GM19023 (cell line): ENCODE measurements around the gene PIP5K1B.

ENCODE experiments used
- ATAC-seq: cut with Tn5 transposase; IDR thresholded peaks from one replicate; pipeline ENCODE4 v1.9.1; 2021; ENCODE audit warnings: mild to moderate bottlenecking, moderate library complexity; ENCODE audit not compliant: unreplicated experiment

Gene PIP5K1B

GRCh38 chr9:68947842-68948569, 243.0 kb downstream of the PIP5K1B start:
- ATAC-seq, result no peak

- ATAC-seq, result peak; percentile 43
Observed at GRCh38 chr9:68949271-68950000, 244.4 kb downstream of the PIP5K1B start.

- ATAC-seq, result no peak
Observed at GRCh38 chr9:68950188-68950587, 245.1 kb downstream of the PIP5K1B start.

- ATAC-seq, result no peak
Observed at GRCh38 chr9:68950689-68951088, 245.6 kb downstream of the PIP5K1B start.

GRCh38 chr9:68951879-68952659, 247.0 kb downstream of the PIP5K1B start:
- ATAC-seq, result peak; percentile 51

DNA sequence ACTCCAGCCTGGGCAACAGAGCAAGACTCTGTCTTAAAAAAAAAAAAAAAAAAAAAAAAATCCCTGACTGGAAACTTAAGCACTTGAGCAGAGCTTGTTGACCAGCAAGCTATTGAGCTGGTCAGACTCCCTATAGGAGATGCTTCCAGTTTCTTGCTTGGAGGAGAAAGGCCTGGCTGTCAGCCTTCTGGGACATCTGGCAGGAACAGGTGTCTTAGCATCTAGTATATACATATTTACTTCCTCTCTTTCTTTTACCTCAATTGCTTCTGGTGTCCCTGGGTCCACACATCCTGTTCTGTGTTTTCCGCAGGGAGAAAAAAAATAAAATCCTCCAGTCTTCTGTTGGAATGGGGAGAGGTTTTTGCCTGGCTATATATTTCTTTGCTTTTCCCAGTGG, 248.7 kb downstream of the PIP5K1B start:
- ATAC-seq, result no peak

DNA sequence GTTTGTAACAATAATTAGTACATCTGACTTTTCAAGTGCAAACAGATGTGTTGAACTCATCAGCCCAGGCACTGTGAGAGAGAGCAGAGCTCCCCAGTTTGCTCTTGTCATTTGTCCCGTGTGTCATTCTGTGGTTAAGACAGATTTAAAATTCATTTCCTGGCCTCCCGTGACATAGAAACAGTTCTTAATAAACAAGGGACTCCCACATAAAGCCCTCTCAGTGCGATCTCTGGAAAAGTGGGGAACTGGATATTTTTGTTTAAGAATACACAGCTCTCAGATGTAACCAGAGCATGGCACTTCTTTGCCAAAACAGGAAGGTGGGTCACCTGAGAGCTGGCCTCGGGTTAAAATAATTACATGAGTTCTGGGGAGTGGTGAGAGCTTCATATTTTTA, 250.3 kb downstream of the PIP5K1B start:
- no peak for ATAC-seq

DNA sequence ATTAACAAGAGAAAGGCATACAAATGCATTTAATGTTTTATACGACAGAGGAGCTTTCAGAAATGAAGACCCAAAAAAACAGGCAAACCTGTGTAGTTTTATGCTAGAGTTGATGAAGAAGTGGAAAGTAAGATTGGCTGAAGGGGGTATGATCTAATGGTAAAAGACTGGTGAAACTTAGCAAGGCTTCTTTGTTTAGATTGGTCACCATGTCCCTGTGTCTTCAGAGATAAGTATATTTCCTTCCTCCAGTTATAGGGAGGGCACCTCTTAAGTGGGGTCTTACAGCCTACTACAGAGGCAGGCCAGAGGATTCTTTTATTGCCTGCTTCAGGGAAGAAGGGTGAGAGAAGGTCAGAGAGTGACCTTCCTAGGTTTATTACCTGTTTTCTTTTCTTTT, 252.4 kb downstream of the PIP5K1B start:
- no peak for ATAC-seq

DNA sequence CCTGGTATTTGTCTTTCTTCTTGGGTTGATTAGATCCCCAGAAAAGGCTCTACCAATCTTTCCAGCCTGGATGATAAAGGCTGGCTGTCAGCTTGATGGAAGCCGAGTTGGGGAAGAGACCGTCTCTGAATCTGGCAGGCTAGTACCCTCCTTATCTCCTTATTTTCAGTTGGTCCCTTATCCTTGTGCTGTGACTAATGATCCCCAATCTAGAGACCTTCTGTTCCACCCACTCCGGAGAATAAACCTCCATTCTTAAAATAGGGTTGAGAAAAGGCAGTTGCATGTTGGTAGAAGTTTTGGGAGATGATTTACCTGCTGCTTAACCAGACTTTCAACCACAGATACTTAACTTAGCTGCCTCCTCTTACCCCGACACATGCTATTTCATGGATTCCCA, 256.5 kb downstream of the PIP5K1B start:
- ATAC-seq, result no peak

DNA sequence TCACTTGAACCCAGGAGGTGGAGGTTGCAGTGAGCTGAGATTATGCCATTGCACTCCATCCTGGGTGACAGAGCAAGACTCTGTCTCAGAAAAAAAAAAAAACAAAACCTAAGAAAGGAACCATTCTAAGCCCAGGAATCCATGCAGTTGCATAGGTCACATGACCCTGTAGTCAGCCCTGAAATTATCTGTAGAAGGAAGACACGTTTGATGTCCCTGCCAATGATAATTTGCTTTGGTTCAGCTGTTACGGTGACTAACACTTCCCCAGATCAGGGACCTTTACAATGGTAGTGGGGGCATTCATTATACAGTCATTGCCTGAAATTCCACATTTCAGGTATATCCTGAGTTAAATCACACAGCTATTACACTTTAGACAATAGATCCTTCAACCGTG, 258.4 kb downstream of the PIP5K1B start:
- no peak for ATAC-seq

- ATAC-seq, result no peak
Observed at GRCh38 chr9:68964102-68964541, 259.1 kb downstream of the PIP5K1B start.

GRCh38 chr9:68964765-68965164, 259.7 kb downstream of the PIP5K1B start:
- no peak for ATAC-seq

- peak; percentile 65 for ATAC-seq
Observed at GRCh38 chr9:68966496-68966944, 261.5 kb downstream of the PIP5K1B start.

DNA sequence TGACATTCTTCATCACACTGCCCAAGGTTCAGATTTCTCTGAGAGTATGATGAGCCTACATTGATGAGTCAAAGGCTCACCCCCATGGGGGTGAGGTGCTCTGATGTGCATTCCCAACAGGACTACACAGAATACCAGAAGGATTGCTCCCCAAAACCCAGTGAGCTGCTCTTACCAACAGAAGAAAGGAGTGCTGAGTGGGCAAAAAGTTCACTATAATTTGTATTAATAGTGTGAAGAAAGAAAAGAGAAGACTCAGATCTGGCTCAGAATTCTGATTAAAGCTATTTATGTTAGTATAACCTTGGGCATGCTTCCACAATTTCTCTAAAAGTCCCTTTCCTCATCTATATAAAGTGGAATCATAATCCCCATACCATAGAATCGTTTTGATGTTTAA, 262.8 kb downstream of the PIP5K1B start:
- no peak for ATAC-seq

- ATAC-seq, result no peak
Observed at GRCh38 chr9:68969538-68969937, 264.5 kb downstream of the PIP5K1B start.

- no peak for ATAC-seq
Observed at GRCh38 chr9:68970151-68970550, 265.1 kb downstream of the PIP5K1B start.

DNA sequence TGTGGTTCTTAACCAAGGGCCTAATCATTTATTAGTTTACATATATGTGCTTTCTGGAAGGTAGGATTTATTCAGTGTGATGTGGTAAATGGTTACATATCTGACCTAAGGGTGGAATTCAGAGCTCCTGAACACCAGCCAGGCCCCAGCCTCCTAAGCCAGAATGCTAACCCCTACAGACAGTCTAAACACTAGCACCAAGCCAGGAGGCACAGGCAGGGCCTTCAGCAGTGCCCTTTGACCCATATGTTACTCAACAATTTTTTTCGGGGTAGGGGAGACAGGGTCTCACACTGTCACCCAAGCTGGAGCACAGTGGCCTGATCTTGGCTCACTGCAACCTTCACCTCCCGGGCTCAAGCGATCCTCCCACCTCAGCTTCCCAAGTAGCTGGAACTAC, 268.6 kb downstream of the PIP5K1B start:
- ATAC-seq, result no peak

GRCh38 chr9:68974431-68974830, 269.4 kb downstream of the PIP5K1B start:
- ATAC-seq, result peak; percentile 92

- ATAC-seq, result no peak
Observed at GRCh38 chr9:68974901-68975300, 269.9 kb downstream of the PIP5K1B start.

DNA sequence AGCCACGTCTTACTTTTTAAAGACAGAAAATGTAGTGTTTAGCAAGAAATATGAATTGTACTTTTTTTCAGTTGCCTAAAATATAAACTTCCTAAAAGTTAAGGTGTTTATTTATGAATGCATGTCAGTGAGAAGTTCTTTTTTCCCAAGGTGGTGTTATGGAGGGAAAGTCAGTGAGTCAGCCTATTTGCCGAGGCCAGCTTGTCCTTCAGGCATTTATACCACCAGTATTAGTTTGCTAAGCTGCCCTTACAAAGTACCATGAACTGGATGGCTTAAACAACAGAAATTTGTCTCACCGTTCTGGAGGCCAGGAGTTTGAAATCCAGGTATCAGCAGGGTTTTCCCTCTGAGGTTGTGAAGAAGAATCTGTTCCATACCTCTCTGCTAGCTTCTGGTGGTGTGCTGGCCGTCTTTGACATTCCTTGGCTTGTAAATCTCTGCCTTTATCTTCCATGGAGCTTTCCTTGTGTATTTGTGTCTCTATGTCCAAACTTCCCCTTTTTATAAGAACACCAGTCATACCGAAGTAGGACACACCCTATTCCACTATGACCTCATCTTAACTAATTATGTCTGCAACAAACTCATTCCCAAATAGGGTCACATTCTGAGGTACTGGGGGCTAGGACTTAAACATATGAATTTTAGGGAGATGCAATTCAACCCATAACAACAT, 270.5 kb downstream of the PIP5K1B start:
- ATAC-seq, result no peak

- ATAC-seq, result no peak
Observed at GRCh38 chr9:68978066-68978465, 273.0 kb downstream of the PIP5K1B start.
